K562 (cell line): Measurements from ENCODE around the gene DYNLT2B. TPM values are rescaled to one million over a fixed set of nuclear protein-coding genes. Genes with fewer than 3 reads are reported as not detected.
A peak's percentile ranks its signal among the peaks of the same experiment; 100 is the strongest.

Source experiments
- ATAC-seq: fragments of 200-7000 bp; cut with Tn5 transposase; 3 replicates; pipeline ENCODE4 v1.9.1; 2020; ENCODE audit warnings: moderate library complexity
- BruUV-seq: library from RNA; stranded (reverse); fragments of 400-500 nt; replicated peaks from 2 replicates; lab custom pipeline; 2021; lab: Mats Ljungman, UMichigan
- CTCF ChIA-PET: fragments of 300-600 bp; formaldehyde crosslinking; extraction: SDS; loops from one replicate; lab custom pipeline; 2021; ENCODE audit warnings: low intra/inter-chr PET ratio; lab: Yijun Ruan, JAX
- POLR2A ChIA-PET: fragments of 300-600, 350-650 bp; sonication (Branson Sonifier 250); formaldehyde crosslinking; extraction: SDS; loops from one replicate; lab custom pipeline; 2021; ENCODE audit warnings: antibody characterized with exemption, inconsistent platforms; lab: Yijun Ruan, JAX
- DNase-seq, 4 experiments: peaks; one replicate each; pipeline versions ENCODE4 v3.0.0 to v3.0.0-alpha.2; 2011 to 2018; ENCODE audit warnings: low spot score in 3 of 4, mixed read lengths in 3 of 4; ENCODE audit errors: extremely low read depth in 1 of 4
- FAIRE-seq: peaks from 2 replicates; lab custom pipeline; 2011; peaks lifted over from hg19 to GRCh38; lab: Jason Lieb, UNC
- H2AFZ ChIP-seq: 2 replicates; pipeline ENCODE4 v1.6.0; 2011; ENCODE audit warnings: low read depth, low read length, control low read depth, inconsistent platforms
- H3K27ac ChIP-seq: fragments of 200-600 bp; 3 replicates; pipeline ENCODE4 v1.8.0; 2011; ENCODE audit warnings: low read depth, mild to moderate bottlenecking, control low read depth, inconsistent platforms, low read length, moderate library complexity, mixed read lengths; ENCODE audit errors: extremely low read depth
- H3K27me3 ChIP-seq, 2 experiments: fragments of 300-600 bp in 1 of 2; 2 replicates in 1 of 2; 3 replicates in 1 of 2; pipeline versions ENCODE4 v1.6.0 to v1.8.0; 2011; ENCODE audit warnings: inconsistent platforms in 2 of 2, low read length in 2 of 2, mild to moderate bottlenecking in 1 of 2, mixed read lengths in 1 of 2, moderate library complexity in 1 of 2; ENCODE audit not compliant: control insufficient read depth in 2 of 2, insufficient read depth in 2 of 2
- H3K36me3 ChIP-seq: fragments of 300-600 bp; 3 replicates; pipeline ENCODE4 v1.8.0; 2011; ENCODE audit warnings: mild to moderate bottlenecking, low read length, inconsistent platforms; ENCODE audit not compliant: control insufficient read depth, insufficient read depth
- H3K4me1 ChIP-seq, 2 experiments: fragments of 200-600 bp in 1 of 2; replicated peaks in 1 of 2; 2 replicates in 1 of 2; 3 replicates in 1 of 2; pipeline versions ENCODE4 v1.5.1 to v1.8.0; 2011; ENCODE audit warnings: inconsistent platforms in 2 of 2, low read length in 2 of 2, mild to moderate bottlenecking in 1 of 2, mixed read lengths in 1 of 2, moderate library complexity in 1 of 2; ENCODE audit not compliant: control insufficient read depth in 2 of 2, insufficient read depth in 2 of 2
- H3K4me2 ChIP-seq: 2 replicates; pipeline ENCODE4 v1.6.1; 2011; ENCODE audit warnings: low read length, control low read depth, inconsistent platforms, mixed read lengths; ENCODE audit not compliant: insufficient read depth
- H3K4me3 ChIP-seq: fragments of 200-600 bp; sonication (generic), shearing (Covaris generic); 2 replicates; pipeline ENCODE4 v1.5.1; 2016; ENCODE audit warnings: control low read depth, inconsistent platforms
- H3K79me2 ChIP-seq: fragments of 200-600 bp; 3 replicates; pipeline ENCODE4 v1.8.0; 2011; ENCODE audit warnings: low read length, inconsistent platforms; ENCODE audit not compliant: control insufficient read depth, insufficient read depth
- H3K9ac ChIP-seq, 2 experiments: 2 replicates each; pipeline versions ENCODE4 v1.6.0 to v1.6.1; 2011; ENCODE audit warnings: low read depth in 2 of 2, low read length in 2 of 2, control low read depth in 1 of 2, inconsistent platforms in 1 of 2, mild to moderate bottlenecking in 1 of 2, mixed read lengths in 1 of 2; ENCODE audit not compliant: insufficient read depth in 1 of 2
- H3K9me1 ChIP-seq: one replicate; pipeline ENCODE4 v1.6.0; 2011; ENCODE audit warnings: inconsistent platforms, mild to moderate bottlenecking, low read length, moderate library complexity; ENCODE audit not compliant: control insufficient read depth, insufficient read depth
- H3K9me3 ChIP-seq: replicated peaks from 2 replicates; pipeline ENCODE4 v1.5.1; 2011; ENCODE audit warnings: low read depth, low read length, inconsistent platforms; ENCODE audit not compliant: control insufficient read depth, insufficient read depth
- H4K20me1 ChIP-seq: replicated peaks from 2 replicates; pipeline ENCODE4 v1.6.1; 2011; ENCODE audit warnings: low read length, inconsistent platforms, mixed read lengths; ENCODE audit not compliant: control insufficient read depth, insufficient read depth
- ADNP ChIP-seq: fragments of 200-800 bp; sonication (Bioruptor generic); IDR thresholded peaks from 2 replicates; pipeline ENCODE4 v1.6.1; 2016; ENCODE audit warnings: missing genetic modification characterization, missing compliant biosample characterization
- FOXA1 ChIP-seq: fragments of 450-650 bp; IDR thresholded peaks from 2 replicates; pipeline ENCODE4 v1.6.1; 2016; ENCODE audit warnings: mild to moderate bottlenecking, borderline replicate concordance
- KDM1A ChIP-seq, 2 experiments: fragments of 450-650 bp; IDR thresholded peaks; 2 replicates each; pipeline ENCODE4 v1.6.1; 2016; ENCODE audit warnings: mild to moderate bottlenecking in 2 of 2
- NCOA2 ChIP-seq, 2 experiments: fragments of 450-650 bp; IDR thresholded peaks; 2 replicates each; pipeline ENCODE4 v1.6.1; 2018; ENCODE audit warnings: mild to moderate bottlenecking in 2 of 2, moderate library complexity in 1 of 2; ENCODE audit not compliant: partially characterized antibody in 2 of 2
- PYGO2 ChIP-seq: fragments of 450-650 bp; IDR thresholded peaks from 2 replicates; pipeline ENCODE4 v1.6.1; 2016; ENCODE audit warnings: mild to moderate bottlenecking, missing genetic modification characterization, moderate library complexity, missing compliant biosample characterization
- ZNF133 ChIP-seq: fragments of 250-450 bp; sonication (Bioruptor Pico); IDR thresholded peaks from 2 replicates; pipeline ENCODE4 v1.4.0; 2020; ENCODE audit warnings: mild to moderate bottlenecking
- ZNF165 ChIP-seq: fragments of 250-450 bp; sonication (Bioruptor Pico); IDR thresholded peaks from 2 replicates; pipeline ENCODE4 v1.4.0; 2020; ENCODE audit warnings: borderline replicate concordance
- ZNF23 ChIP-seq: fragments of 250-450 bp; sonication (Bioruptor Pico); IDR thresholded peaks from 2 replicates; pipeline ENCODE4 v1.4.0; 2020; ENCODE audit warnings: mild to moderate bottlenecking
- WGBS: fragments of 100-300 bp; shearing (Covaris generic); methylation state at CpG from one replicate; pipeline ENCODE4 v1.1.6; 2016; ENCODE audit warnings: low coverage, mixed read lengths; ENCODE audit not compliant: insufficient coverage; ENCODE audit errors: missing lambda C conversion rate; 5-methylcytosine and 5-hydroxymethylcytosine counted together
- in situ Hi-C: fragments of 300-500 bp; cut with MboI; formaldehyde crosslinking; loops from 4 replicates; pipeline ENCODE4 v1.15.0; 2018; ENCODE audit warnings: inconsistent platforms, mixed read lengths
- intact Hi-C: fragments of 100-400 bp; cut with micrococcal nuclease; formaldehyde crosslinking; loops from 2 replicates; pipeline ENCODE4 v1.14.2; 2022
- polyA plus RNA-seq, 8 experiments: library from polyadenylated mRNA; depleted of rRNA in 4 of 8; stranded (reverse) in 5 of 8; unstranded in 3 of 8; fragments of >200 nt; fragmentation: Nextera tagmentation in 2 of 8; fragmentation: Illumina TruSeq in 1 of 8; extraction: Ambion mirVana in 2 of 8; extraction: Trizol in 1 of 8; gene quantifications; 2 replicates each; pipeline versions ENCODE4 v1.2.1 to v1.2.3, GENCODE V29; 2011 to 2014; ENCODE audit warnings: inconsistent platforms in 1 of 8, missing spikeins in 1 of 8
- total RNA-seq, 7 experiments: library from RNA; depleted of rRNA in 6 of 7; stranded (reverse); fragments of >200 nt in 6 of 7; fragmentation: Illumina TruSeq in 2 of 7; extraction: Trizol in 2 of 7; gene quantifications; 2 replicates each; pipeline versions ENCODE4 v1.2.1 to v1.2.3, GENCODE V29; 2011 to 2021; ENCODE audit warnings: low replicate concordance in 1 of 7
- TF ChIP-seq, protein P1 (sequence below): fragments of 200-800 bp; sonication (Bioruptor generic); IDR thresholded peaks from 2 replicates; pipeline ENCODE4 v1.6.1; 2017; ENCODE audit warnings: missing genetic modification characterization, missing compliant biosample characterization
- TF ChIP-seq, protein P2 (sequence below): fragments of 450-650 bp; formaldehyde crosslinking; IDR thresholded peaks from 2 replicates; pipeline ENCODE4 v1.4.0; 2020; ENCODE audit warnings: mild to moderate bottlenecking, mixed read lengths

Gene DYNLT2B
- total and polyA plus RNA-seq, 9 of the 15 experiments (the other 6 are each of a cell fraction or from before 2014, with no cell fraction given), result 6.5 to 19.9 (median 8.7) TPM

DNA sequence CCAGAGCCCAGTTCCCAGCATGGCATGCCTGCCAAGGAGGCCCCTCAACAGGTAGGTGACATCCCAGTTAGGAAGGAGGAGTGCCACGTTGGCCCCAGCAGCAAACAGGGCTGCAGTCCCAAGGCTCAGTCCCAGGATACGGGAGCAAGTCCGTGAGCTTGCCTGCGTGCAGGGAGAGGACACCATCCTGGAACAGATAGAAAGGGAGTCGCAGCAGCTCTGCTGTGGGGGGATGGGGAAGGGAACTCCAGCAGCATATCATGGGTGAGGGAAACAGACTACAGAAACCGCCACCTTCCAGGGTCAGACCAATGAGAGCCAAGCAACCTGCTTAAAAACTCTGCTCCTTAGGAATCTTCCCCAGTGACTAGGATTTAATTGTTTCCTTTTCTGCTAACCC, 9.4 kb upstream of the DYNLT2B start:
- CTCF ChIA-PET, result no interaction called here
- intact Hi-C loops (no loop called here), in situ Hi-C loops (no loop called here)
- BruUV-seq, result no TSS peak
- Histone ChIP-seq H3K4me1 (peaks cover 0 to 4% of the 10 kb centered on the region in 2 experiments; a peak in 2 of 5 replicates), H3K4me3 (no peak overlapping the region), H2AFZ (no peak overlapping the region), H3K27ac (no peak overlapping the region), H3K79me2 (peaks cover 4% of the 10 kb centered on the region; the same call in 2 of the 3 replicates), H3K4me2 (no peak overlapping the region), H3K36me3 (peaks cover 65% of the 10 kb centered on the region), H3K9me3 (no peaks in the 10 kb centered on the region), H3K9ac (peak overlapping the region in 1 of 2 experiments; percentile 19; a peak in 1 of 4 replicates), H3K27me3 (no peaks in the 10 kb centered on the region), H3K9me1 (no peaks in the 10 kb centered on the region), H4K20me1 (no peaks in the 10 kb centered on the region)
- ATAC-seq (no peak), FAIRE-seq (no peak), DNase-seq (no peak)
- WGBS, result 87% methylated on average over 6 of the region's 6 CpGs
- POLR2A ChIA-PET, result interaction anchor here (1.3 to 4.9 kb wide), 2 partner anchors 10 kb away, joined by 6 to 51 read pairs; partner anchors contain the start of genes DYNLT2B and TM4SF19
- TF ChIP-seq ZNF133, result no peak
- no peak for TF ChIP-seq PYGO2 (tag)
- TF ChIP-seq FOXA1, result no peak
- TF ChIP-seq ADNP (tag), result no peak
- TF ChIP-seq, protein P1, sequence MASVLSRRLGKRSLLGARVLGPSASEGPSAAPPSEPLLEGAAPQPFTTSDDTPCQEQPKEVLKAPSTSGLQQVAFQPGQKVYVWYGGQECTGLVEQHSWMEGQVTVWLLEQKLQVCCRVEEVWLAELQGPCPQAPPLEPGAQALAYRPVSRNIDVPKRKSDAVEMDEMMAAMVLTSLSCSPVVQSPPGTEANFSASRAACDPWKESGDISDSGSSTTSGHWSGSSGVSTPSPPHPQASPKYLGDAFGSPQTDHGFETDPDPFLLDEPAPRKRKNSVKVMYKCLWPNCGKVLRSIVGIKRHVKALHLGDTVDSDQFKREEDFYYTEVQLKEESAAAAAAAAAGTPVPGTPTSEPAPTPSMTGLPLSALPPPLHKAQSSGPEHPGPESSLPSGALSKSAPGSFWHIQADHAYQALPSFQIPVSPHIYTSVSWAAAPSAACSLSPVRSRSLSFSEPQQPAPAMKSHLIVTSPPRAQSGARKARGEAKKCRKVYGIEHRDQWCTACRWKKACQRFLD (CRISPR knock-in tag), result no peak
- TF ChIP-seq ZNF165, result no peak
- TF ChIP-seq NCOA2 (IDR thresholded peaks at IDR 0.05; ENCODE audit: partially characterized antibody in 2 of 2), result no peak
- no peak for TF ChIP-seq KDM1A (IDR thresholded peaks at IDR 0.05)
- TF ChIP-seq, protein P2, sequence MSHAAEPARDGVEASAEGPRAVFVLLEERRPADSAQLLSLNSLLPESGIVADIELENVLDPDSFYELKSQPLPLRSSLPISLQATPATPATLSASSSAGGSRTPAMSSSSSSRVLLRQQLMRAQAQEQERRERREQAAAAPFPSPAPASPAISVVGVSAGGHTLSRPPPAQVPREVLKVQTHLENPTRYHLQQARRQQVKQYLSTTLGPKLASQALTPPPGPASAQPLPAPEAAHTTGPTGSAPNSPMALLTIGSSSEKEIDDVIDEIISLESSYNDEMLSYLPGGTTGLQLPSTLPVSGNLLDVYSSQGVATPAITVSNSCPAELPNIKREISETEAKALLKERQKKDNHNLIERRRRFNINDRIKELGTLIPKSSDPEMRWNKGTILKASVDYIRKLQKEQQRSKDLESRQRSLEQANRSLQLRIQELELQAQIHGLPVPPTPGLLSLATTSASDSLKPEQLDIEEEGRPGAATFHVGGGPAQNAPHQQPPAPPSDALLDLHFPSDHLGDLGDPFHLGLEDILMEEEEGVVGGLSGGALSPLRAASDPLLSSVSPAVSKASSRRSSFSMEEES, result no peak
- no peak for TF ChIP-seq ZNF23 (CRISPR knock-in tag)
